ENCODE measurements around the gene PDCD6IP.

PDCD6IP gene

DNA sequence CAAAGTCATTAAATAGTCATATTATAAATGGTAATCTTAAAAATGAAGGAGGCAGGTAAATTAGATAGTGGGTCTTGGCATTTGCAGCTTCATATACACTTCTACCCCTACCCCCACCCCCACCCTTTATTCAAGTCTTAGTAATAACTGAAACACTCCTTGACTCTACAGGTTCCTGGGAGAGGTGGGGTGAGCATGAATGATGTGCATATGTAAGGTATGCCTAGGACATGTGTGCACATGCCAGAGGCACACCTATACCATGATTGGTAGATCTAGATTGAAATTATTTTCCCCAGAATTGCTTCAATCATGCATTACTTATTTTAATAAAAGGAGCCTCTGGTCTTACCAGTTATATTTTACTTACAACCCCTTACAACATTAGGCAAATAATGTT is 40.1 kb upstream of the PDCD6IP start:
- Histone ChIP-seq H2AFZ (ENCODE audit: low read depth) (no peak overlapping the region), H3K4me1 (ENCODE audit: low read depth, poor library complexity, severe bottlenecking) (no peaks in the 10 kb centered on the region), H3K4me3 (IDR thresholded peaks at IDR 0.05; ENCODE audit: insufficient read depth, low read depth, low read length) (no peak overlapping the region), H3K9ac (no peak overlapping the region), H3K27me3 (ENCODE audit: insufficient read depth, low read depth) (no peaks in the 10 kb centered on the region), H3K36me3 (ENCODE audit: insufficient read depth) (no peaks in the 10 kb centered on the region), H3K27ac (no peak overlapping the region), H3K4me2 (no peak overlapping the region), H3K79me2 (ENCODE audit: insufficient read depth, low read depth) (no peaks in the 10 kb centered on the region), H4K20me1 (ENCODE audit: insufficient read depth) (no peaks in the 10 kb centered on the region)
- no peak for TF ChIP-seq CTCF (conservative IDR thresholded peaks at IDR 0.05; ENCODE audit: low read depth, low read length)

DNA sequence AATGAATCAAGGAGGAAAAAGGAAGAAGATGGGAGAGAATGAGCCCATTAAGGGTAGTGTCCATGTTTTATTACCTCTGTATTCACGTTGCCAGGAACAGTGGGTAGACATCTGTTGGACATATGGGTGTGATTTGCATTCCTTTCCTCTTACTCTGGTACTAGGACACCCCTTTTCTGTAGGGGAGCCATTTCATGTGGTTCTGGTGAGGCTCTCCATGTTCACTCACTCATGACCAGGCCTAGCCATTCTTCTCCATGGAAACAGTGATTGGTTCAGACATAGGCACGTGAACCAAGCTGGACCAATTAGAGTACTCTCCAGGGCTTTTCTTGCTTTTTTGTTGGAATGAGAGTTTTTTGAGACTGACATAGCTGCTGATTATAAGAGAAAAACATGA is 39.6 kb upstream of the PDCD6IP start:
- no peak for TF ChIP-seq CTCF (conservative IDR thresholded peaks at IDR 0.05; ENCODE audit: low read depth, low read length)
- Histone ChIP-seq H3K4me3 (IDR thresholded peaks at IDR 0.05; ENCODE audit: insufficient read depth, low read depth, low read length) (no peak overlapping the region), H3K79me2 (ENCODE audit: insufficient read depth, low read depth) (no peaks in the 10 kb centered on the region), H3K4me1 (ENCODE audit: low read depth, poor library complexity, severe bottlenecking) (no peaks in the 10 kb centered on the region), H3K27ac (no peak overlapping the region), H3K4me2 (no peak overlapping the region), H4K20me1 (ENCODE audit: insufficient read depth) (no peaks in the 10 kb centered on the region), H2AFZ (ENCODE audit: low read depth) (no peak overlapping the region), H3K9ac (no peak overlapping the region), H3K36me3 (ENCODE audit: insufficient read depth) (no peaks in the 10 kb centered on the region), H3K27me3 (ENCODE audit: insufficient read depth, low read depth) (no peaks in the 10 kb centered on the region)

- Histone ChIP-seq H3K4me2 (no peak overlapping the region), H2AFZ (ENCODE audit: low read depth) (no peak overlapping the region), H3K4me3 (IDR thresholded peaks at IDR 0.05; ENCODE audit: insufficient read depth, low read depth, low read length) (no peak overlapping the region), H3K27me3 (ENCODE audit: insufficient read depth, low read depth) (no peaks in the 10 kb centered on the region), H4K20me1 (ENCODE audit: insufficient read depth) (no peaks in the 10 kb centered on the region), H3K9ac (no peak overlapping the region), H3K27ac (no peak overlapping the region), H3K4me1 (ENCODE audit: low read depth, poor library complexity, severe bottlenecking) (no peaks in the 10 kb centered on the region), H3K36me3 (ENCODE audit: insufficient read depth) (no peaks in the 10 kb centered on the region), H3K79me2 (ENCODE audit: insufficient read depth, low read depth) (no peaks in the 10 kb centered on the region)
- no peak for TF ChIP-seq CTCF (conservative IDR thresholded peaks at IDR 0.05; ENCODE audit: low read depth, low read length)
Measured at GRCh38 chr3:33768578-33769330, 29.7 kb upstream of the PDCD6IP start.

GRCh38 chr3:33773637-33774036 is 24.8 kb upstream of the PDCD6IP start:
- Histone ChIP-seq H3K4me1 (ENCODE audit: low read depth, poor library complexity, severe bottlenecking) (no peaks in the 10 kb centered on the region), H3K27ac (no peak overlapping the region), H3K4me2 (no peak overlapping the region), H3K27me3 (ENCODE audit: insufficient read depth, low read depth) (no peaks in the 10 kb centered on the region), H2AFZ (ENCODE audit: low read depth) (no peak overlapping the region), H3K79me2 (ENCODE audit: insufficient read depth, low read depth) (no peaks in the 10 kb centered on the region), H3K36me3 (ENCODE audit: insufficient read depth) (no peaks in the 10 kb centered on the region), H4K20me1 (ENCODE audit: insufficient read depth) (no peaks in the 10 kb centered on the region), H3K9ac (no peak overlapping the region), H3K4me3 (IDR thresholded peaks at IDR 0.05; ENCODE audit: insufficient read depth, low read depth, low read length) (no peak overlapping the region)
- no peak for TF ChIP-seq CTCF (conservative IDR thresholded peaks at IDR 0.05; ENCODE audit: low read depth, low read length)
